Neuronal stem cell (in vitro differentiated cells): ENCODE data around the gene CHD2.

Experiments used
- DNase-seq: peaks from one replicate; pipeline ENCODE4 v3.0.0-alpha.2; 2013; ENCODE audit warnings: low spot score
- H2AFZ ChIP-seq: one replicate; pipeline ENCODE4 v1.6.1; 2013; ENCODE audit warnings: mild to moderate bottlenecking, low read length, inconsistent platforms
- H2AK5ac ChIP-seq: 2 replicates; pipeline ENCODE4 v1.6.1; 2013; ENCODE audit warnings: low read depth, mild to moderate bottlenecking, inconsistent platforms, low read length, moderate library complexity, mixed read lengths
- H2BK120ac ChIP-seq: 2 replicates; pipeline ENCODE4 v1.6.1; 2013; ENCODE audit warnings: low read depth, mild to moderate bottlenecking, inconsistent platforms, low read length, moderate library complexity, mixed read lengths
- H2BK12ac ChIP-seq: one replicate; pipeline ENCODE4 v1.6.1; 2013; ENCODE audit warnings: low read length, inconsistent platforms
- H2BK15ac ChIP-seq: 2 replicates; pipeline ENCODE4 v1.6.1; 2013; ENCODE audit warnings: mild to moderate bottlenecking, low read length, inconsistent platforms, mixed read lengths
- H2BK5ac ChIP-seq: one replicate; pipeline ENCODE4 v1.6.1; 2013; ENCODE audit warnings: inconsistent platforms, mild to moderate bottlenecking, low read length, moderate library complexity
- H3K14ac ChIP-seq: one replicate; pipeline ENCODE4 v1.6.1; 2013; ENCODE audit warnings: low read length, inconsistent platforms
- H3K18ac ChIP-seq: 2 replicates; pipeline ENCODE4 v1.6.1; 2013; ENCODE audit warnings: low read length, inconsistent platforms
- H3K23ac ChIP-seq: 2 replicates; pipeline ENCODE4 v1.6.1; 2013; ENCODE audit warnings: low read depth, mild to moderate bottlenecking, mixed read lengths, low read length, inconsistent platforms; ENCODE audit not compliant: poor library complexity
- H3K27ac ChIP-seq: replicated peaks from 3 replicates; pipeline ENCODE4 v1.5.1; 2013; ENCODE audit warnings: low read length, inconsistent platforms
- H3K27me3 ChIP-seq, 3 experiments: 2 replicates each; pipeline ENCODE4 v1.6.1; 2013; ENCODE audit warnings: low read length in 3 of 3, mild to moderate bottlenecking in 2 of 3, inconsistent platforms in 1 of 3, low read depth in 1 of 3, mixed read lengths in 1 of 3, moderate library complexity in 1 of 3; ENCODE audit not compliant: control insufficient read depth in 3 of 3, insufficient read depth in 3 of 3
- H3K36me3 ChIP-seq, 2 donors: replicated peaks in 1 of 2; 2 replicates each; pipeline ENCODE4 v1.6.1; 2013; ENCODE audit warnings: low read length in 2 of 2; ENCODE audit not compliant: control insufficient read depth in 2 of 2, insufficient read depth in 2 of 2
- H3K4ac ChIP-seq: 2 replicates; pipeline ENCODE4 v1.6.1; 2013; ENCODE audit warnings: inconsistent platforms, mild to moderate bottlenecking, low read length, moderate library complexity
- H3K4me1 ChIP-seq, 2 donors: 1 replicate in 1 of 2; 2 replicates in 1 of 2; pipeline ENCODE4 v1.6.1; 2013; ENCODE audit warnings: low read length in 2 of 2, low read depth in 1 of 2; ENCODE audit not compliant: control insufficient read depth in 2 of 2, insufficient read depth in 1 of 2
- H3K4me2 ChIP-seq: one replicate; pipeline ENCODE4 v1.6.1; 2013; ENCODE audit warnings: mild to moderate bottlenecking, low read length, inconsistent platforms; ENCODE audit not compliant: insufficient read depth, poor library complexity, severe bottlenecking
- H3K4me3 ChIP-seq, 2 donors: 2 replicates each; pipeline ENCODE4 v1.5.1; 2013; ENCODE audit warnings: low read length in 2 of 2, mild to moderate bottlenecking in 2 of 2, inconsistent platforms in 1 of 2, moderate library complexity in 1 of 2
- H3K79me1 ChIP-seq: one replicate; pipeline ENCODE4 v1.6.1; 2013; ENCODE audit warnings: low read depth, mild to moderate bottlenecking, inconsistent platforms, low read length, moderate library complexity
- H3K9ac ChIP-seq: one replicate; pipeline ENCODE4 v1.6.1; 2013; ENCODE audit warnings: mild to moderate bottlenecking, low read depth, low read length, inconsistent platforms; ENCODE audit not compliant: poor library complexity
- H3K9me3 ChIP-seq, 2 donors: replicated peaks in 1 of 2; 2 replicates each; pipeline versions ENCODE3 to v1.6.1; 2013; ENCODE audit warnings: low read length in 2 of 2, mild to moderate bottlenecking in 2 of 2, inconsistent platforms in 1 of 2, low read depth in 1 of 2, mixed read lengths in 1 of 2, moderate library complexity in 1 of 2; ENCODE audit not compliant: control insufficient read depth in 2 of 2, insufficient read depth in 1 of 2
- H4K8ac ChIP-seq: one replicate; pipeline ENCODE4 v1.6.1; 2013; ENCODE audit warnings: low read depth, mild to moderate bottlenecking, inconsistent platforms, low read length, moderate library complexity
- H4K91ac ChIP-seq: one replicate; pipeline ENCODE4 v1.6.1; 2013; ENCODE audit warnings: low read length, low read depth, mild to moderate bottlenecking, inconsistent platforms; ENCODE audit not compliant: poor library complexity
- WGBS, 2 donors: extraction: QIAGEN DNeasy Blood & Tissue Kit; methylation state at CpG; one replicate each; pipeline ENCODE4 v1.1.7; 2013; ENCODE audit warnings: missing lambda C conversion rate in 2 of 2, mixed read lengths in 1 of 2; ENCODE audit not compliant: insufficient read length in 2 of 2, insufficient replicate concordance in 1 of 2; ENCODE audit errors: extremely low coverage in 2 of 2; 5-methylcytosine and 5-hydroxymethylcytosine counted together

The CHD2 gene

GRCh38 chr15:93067649-93068085 is 167.5 kb downstream of the CHD2 start:
- Histone ChIP-seq H2BK12ac (no peak overlapping the region), H3K14ac (no peak overlapping the region), H2AK5ac (no peak overlapping the region), H3K23ac (peak overlapping the region; percentile 25), H3K27ac (no peak overlapping the region), H3K36me3 (peaks cover 37 to 94% of the 10 kb centered on the region in 2 donors), H2BK5ac (no peak overlapping the region), H2BK15ac (no peak overlapping the region), H4K8ac (no peak overlapping the region), H3K4ac (no peak overlapping the region), H3K9ac (no peak overlapping the region), H2AFZ (no peak overlapping the region), H3K9me3 (peaks cover 0 to 12% of the 10 kb centered on the region in 2 donors), H3K4me3 (no peak overlapping the region), H3K27me3 (no peaks in the 10 kb centered on the region), H4K91ac (no peak overlapping the region), H2BK120ac (no peak overlapping the region), H3K4me1 (peaks cover 32 to 51% of the 10 kb centered on the region in 2 donors), H3K18ac (peak overlapping the region; percentile 22), H3K4me2 (no peak overlapping the region), H3K79me1 (peaks cover 16% of the 10 kb centered on the region)
- DNase-seq = no peak
- WGBS, 2 donors = no CpG with 5 or more reads among the region's 4 CpGs

DNA sequence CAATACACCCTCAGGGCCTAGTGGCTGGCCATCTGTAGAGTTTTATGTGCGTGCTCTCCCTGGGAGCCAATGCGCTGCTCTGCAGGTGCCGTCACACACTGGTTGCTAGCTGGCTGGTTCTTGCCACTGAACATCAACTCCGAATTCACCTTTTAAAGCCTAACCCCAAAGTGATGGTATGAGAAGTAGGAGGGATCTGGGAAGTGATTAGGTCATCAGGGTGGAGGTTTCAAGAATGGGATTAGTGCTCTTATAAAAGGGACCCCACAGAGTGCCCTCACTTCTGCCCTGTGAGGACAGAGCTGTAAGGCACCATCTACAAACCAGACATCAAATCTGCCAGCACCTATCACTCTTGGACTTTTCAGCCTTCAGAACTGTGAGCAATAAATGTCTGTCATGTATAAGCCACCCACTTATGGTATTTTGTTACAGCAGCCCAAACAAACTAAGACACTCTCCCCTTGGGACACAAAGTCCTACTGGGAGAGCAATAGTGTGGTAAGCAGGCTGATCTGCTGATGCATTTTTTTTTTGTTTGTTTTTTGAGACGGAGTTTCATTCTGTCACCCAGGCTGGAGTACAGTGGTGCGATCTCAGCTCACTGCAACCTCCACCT is 168.6 kb downstream of the CHD2 start:
- H3K4me1 ChIP-seq = peaks cover 28 to 44% of the 10 kb centered on the region in 2 donors
- no peak for DNase-seq
- no CpG with 5 or more reads among the region's 6 CpGs for WGBS, 2 donors
- H4K91ac ChIP-seq = no peak overlapping the region
- no peak overlapping the region for H3K18ac ChIP-seq
- peaks cover 0 to 12% of the 10 kb centered on the region in 2 donors for H3K9me3 ChIP-seq
- H2BK15ac ChIP-seq = no peak overlapping the region
- H3K36me3 ChIP-seq = peaks cover 35 to 85% of the 10 kb centered on the region in 2 donors
- H2BK5ac ChIP-seq = no peak overlapping the region
- no peak overlapping the region for H3K14ac ChIP-seq
- no peak overlapping the region for H3K9ac ChIP-seq
- H3K27ac ChIP-seq = peak overlapping the region; percentile 1
- H4K8ac ChIP-seq = no peak overlapping the region
- no peaks in the 10 kb centered on the region for H3K27me3 ChIP-seq
- no peak overlapping the region for H3K4me2 ChIP-seq
- no peak overlapping the region for H3K23ac ChIP-seq
- H2BK12ac ChIP-seq = no peak overlapping the region
- peaks cover 16% of the 10 kb centered on the region for H3K79me1 ChIP-seq
- H2AFZ ChIP-seq = no peak overlapping the region
- H3K4me3 ChIP-seq = peak overlapping the region in 1 of 2 donors; percentile 32
- H2AK5ac ChIP-seq = no peak overlapping the region
- no peak overlapping the region for H2BK120ac ChIP-seq
- no peak overlapping the region for H3K4ac ChIP-seq

DNA sequence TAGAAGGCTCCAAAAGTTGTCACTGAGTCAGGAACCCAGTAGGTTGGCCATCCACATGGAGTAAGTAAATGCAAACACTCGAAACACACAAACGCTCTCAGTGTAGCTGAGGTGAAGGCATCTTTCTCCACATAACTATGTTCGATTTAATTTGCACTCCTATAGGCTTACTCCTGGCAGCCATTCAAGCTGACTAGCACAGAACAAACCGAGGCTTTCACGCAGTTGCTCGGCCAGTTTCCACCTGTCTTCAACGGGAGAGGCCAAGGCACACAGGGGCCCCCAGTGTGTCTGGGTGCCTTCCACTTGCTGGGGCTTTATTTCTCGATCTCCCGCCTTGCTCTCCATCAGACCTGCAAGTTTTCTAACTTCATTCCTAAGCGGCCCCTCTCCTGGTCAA is 170.0 kb downstream of the CHD2 start:
- peak overlapping the region; percentile 2 for H3K27ac ChIP-seq
- no peak overlapping the region for H3K9ac ChIP-seq
- no peak overlapping the region for H4K8ac ChIP-seq
- H3K27me3 ChIP-seq = no peaks in the 10 kb centered on the region
- H4K91ac ChIP-seq = no peak overlapping the region
- H3K14ac ChIP-seq = no peak overlapping the region
- no peak overlapping the region for H2BK5ac ChIP-seq
- H3K36me3 ChIP-seq = peaks cover 24 to 81% of the 10 kb centered on the region in 2 donors
- peaks cover 9% of the 10 kb centered on the region for H3K79me1 ChIP-seq
- no peak overlapping the region for H2AK5ac ChIP-seq
- H3K18ac ChIP-seq = no peak overlapping the region
- WGBS, 2 donors = no CpG with 5 or more reads among the region's 10 CpGs
- H3K4me3 ChIP-seq = no peak overlapping the region
- H3K23ac ChIP-seq = no peak overlapping the region
- no peak overlapping the region for H3K4ac ChIP-seq
- peak overlapping the region; percentile 87 for H3K4me2 ChIP-seq
- peaks cover 29 to 37% of the 10 kb centered on the region in 2 donors for H3K4me1 ChIP-seq
- peaks cover 0 to 12% of the 10 kb centered on the region in 2 donors for H3K9me3 ChIP-seq
- no peak overlapping the region for H2AFZ ChIP-seq
- H2BK15ac ChIP-seq = no peak overlapping the region
- DNase-seq = no peak
- no peak overlapping the region for H2BK12ac ChIP-seq
- no peak overlapping the region for H2BK120ac ChIP-seq

DNA sequence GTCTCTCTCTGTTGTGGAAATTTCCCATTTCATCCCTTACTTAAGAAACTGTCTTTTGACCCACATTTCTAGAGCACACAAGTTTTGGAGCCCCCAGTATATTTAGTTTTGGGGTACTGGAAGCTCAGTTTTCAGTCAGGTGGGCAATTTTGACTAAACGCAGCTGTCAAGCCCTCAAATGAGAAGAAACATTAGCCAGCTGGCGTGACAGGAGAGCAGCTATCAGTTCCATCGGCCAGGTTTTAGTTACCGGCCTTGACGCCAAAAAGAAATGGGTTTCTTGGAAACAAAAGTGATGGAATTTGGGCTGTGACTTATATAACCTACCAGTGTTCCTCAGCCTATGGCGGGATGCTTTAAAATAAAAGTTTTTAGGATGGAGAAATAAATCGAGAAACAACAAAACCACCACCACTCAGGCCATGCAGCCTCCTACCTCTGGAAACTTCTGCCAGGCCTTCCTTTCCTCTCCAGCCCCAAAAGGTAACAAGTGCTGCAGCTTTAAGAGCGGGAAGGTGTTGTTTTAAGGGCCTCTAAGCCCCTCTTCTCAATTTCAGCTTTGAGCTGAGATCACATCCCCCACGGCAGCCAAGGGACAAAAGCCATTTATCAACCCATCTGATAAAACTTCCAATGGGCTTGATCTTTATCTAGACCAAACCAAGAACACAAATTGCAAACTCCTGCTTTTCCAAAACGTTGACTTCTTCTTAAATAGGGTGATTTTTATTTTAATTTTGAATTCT is 170.6 kb downstream of the CHD2 start:
- H2AK5ac ChIP-seq = no peak overlapping the region
- H3K23ac ChIP-seq = no peak overlapping the region
- no peak overlapping the region for H3K18ac ChIP-seq
- no peak overlapping the region for H2BK15ac ChIP-seq
- no CpG with 5 or more reads among the region's 10 CpGs for WGBS, 2 donors
- H2BK120ac ChIP-seq = no peak overlapping the region
- H3K9ac ChIP-seq = no peak overlapping the region
- no peak overlapping the region for H3K4ac ChIP-seq
- peaks cover 18 to 75% of the 10 kb centered on the region in 2 donors for H3K36me3 ChIP-seq
- H3K4me3 ChIP-seq = peak overlapping the region; percentile 12 to 86
- no peak overlapping the region for H2BK5ac ChIP-seq
- no peak overlapping the region for H2BK12ac ChIP-seq
- no peak overlapping the region for H4K8ac ChIP-seq
- H3K27me3 ChIP-seq = no peaks in the 10 kb centered on the region
- peak overlapping the region; percentile 87 for H3K4me2 ChIP-seq
- no peak for DNase-seq
- peaks cover 29 to 36% of the 10 kb centered on the region in 2 donors for H3K4me1 ChIP-seq
- H3K14ac ChIP-seq = no peak overlapping the region
- no peak overlapping the region for H3K27ac ChIP-seq
- no peak overlapping the region for H4K91ac ChIP-seq
- H2AFZ ChIP-seq = no peak overlapping the region
- H3K9me3 ChIP-seq = peaks cover 0 to 12% of the 10 kb centered on the region in 2 donors
- H3K79me1 ChIP-seq = peaks cover 8% of the 10 kb centered on the region
